B cell (primary cell): Measurements from ENCODE around the gene ERC1.

ENCODE experiments used
- EZH2 ChIP-seq: IDR thresholded peaks from 2 replicates; pipeline ENCODE4 v1.6.1; 2012; ENCODE audit warnings: borderline replicate concordance, low read depth, mild to moderate bottlenecking, moderate library complexity, low read length; ENCODE audit not compliant: insufficient read depth, poor library complexity, severe bottlenecking
- TF ChIP-seq, protein P1 (sequence below): fragments of 200-600 bp; IDR thresholded peaks from one replicate; pipeline ENCODE4 v1.8.0; 2022; ENCODE audit warnings: antibody characterized with exemption, mild to moderate bottlenecking

DNA sequence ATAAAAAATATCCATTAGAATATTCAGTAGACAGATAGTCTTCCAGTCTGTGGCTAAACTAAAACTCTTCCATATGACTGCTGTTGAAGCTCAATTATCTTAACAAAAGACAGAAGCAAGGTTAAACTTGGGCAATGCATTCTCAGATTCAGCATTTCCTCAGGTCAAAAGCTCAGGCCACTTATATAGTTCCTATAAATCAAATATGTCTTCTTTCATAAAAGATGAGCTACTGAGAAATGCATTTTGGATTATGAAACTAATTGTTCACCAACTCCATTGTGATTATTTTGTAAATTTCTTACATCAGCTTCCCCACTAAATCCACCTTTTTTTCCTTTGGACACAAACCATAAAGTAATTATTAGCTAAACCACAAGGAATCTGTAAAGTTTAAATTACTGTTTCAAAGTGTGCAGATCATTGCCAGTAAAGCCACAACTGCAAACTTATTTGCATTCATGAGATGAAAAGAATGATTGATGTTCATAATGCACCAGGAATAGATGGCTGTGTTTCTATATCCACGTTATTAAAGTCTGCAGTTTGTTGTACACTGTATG, 379.0 kb downstream of the ERC1 start:
- no peak for TF ChIP-seq EZH2
- TF ChIP-seq, protein P1, sequence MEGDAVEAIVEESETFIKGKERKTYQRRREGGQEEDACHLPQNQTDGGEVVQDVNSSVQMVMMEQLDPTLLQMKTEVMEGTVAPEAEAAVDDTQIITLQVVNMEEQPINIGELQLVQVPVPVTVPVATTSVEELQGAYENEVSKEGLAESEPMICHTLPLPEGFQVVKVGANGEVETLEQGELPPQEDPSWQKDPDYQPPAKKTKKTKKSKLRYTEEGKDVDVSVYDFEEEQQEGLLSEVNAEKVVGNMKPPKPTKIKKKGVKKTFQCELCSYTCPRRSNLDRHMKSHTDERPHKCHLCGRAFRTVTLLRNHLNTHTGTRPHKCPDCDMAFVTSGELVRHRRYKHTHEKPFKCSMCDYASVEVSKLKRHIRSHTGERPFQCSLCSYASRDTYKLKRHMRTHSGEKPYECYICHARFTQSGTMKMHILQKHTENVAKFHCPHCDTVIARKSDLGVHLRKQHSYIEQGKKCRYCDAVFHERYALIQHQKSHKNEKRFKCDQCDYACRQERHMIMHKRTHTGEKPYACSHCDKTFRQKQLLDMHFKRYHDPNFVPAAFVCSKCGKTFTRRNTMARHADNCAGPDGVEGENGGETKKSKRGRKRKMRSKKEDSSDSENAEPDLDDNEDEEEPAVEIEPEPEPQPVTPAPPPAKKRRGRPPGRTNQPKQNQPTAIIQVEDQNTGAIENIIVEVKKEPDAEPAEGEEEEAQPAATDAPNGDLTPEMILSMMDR: no peak
